ENCODE results near the gene PNPO.

PNPO gene

DNA sequence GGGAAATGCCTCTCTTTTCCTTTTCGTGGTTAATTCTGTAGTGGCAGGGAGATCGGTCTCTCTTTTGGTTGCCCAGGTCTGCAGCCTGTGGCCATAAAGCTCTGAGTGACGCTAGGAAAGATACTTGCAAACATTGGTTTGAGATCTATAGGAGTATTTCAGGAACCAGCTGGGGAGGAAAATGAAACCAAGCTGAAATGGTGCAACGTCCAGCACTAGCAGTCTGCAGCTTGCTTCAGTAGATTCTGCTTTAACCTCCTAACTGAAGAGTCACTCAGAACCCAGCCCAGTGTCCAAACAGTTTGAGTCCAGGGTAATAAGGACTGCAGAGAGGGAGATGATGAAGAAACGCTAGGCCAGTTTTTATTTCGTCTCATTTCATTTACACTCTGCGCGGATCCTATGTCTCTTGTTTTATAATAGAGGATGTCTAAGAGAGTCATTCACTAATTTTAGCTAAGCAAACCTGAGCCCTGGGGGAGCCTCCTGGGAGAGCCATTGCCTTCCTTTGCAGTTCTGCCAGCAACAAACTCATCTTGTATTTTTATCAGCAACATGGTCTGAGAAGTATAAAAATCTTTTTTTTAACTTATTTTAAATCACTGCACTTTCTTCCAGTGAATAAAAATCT lies 33.3 kb upstream of the PNPO start:
- no peak overlapping the region for H3K27ac ChIP-seq (ENCODE audit: low read depth, low read length)
- no peak overlapping the region for H3K4me2 ChIP-seq (ENCODE audit: low read depth, low read length, poor library complexity, severe bottlenecking)
- H3K4me3 ChIP-seq (ENCODE audit: insufficient read depth, low read length, poor library complexity, severe bottlenecking), result no peak overlapping the region
- H3K36me3 ChIP-seq (ENCODE audit: low read length), result no peaks in the 10 kb centered on the region
- no peaks in the 10 kb centered on the region for H3F3A ChIP-seq (ENCODE audit: insufficient read depth)
- peaks cover 25% of the 10 kb centered on the region for H3K79me2 ChIP-seq (ENCODE audit: insufficient read depth, low read length)
- H3K9me2 ChIP-seq (replicated peaks; ENCODE audit: insufficient read depth, low read length), result no peaks in the 10 kb centered on the region
- H3K9me3 ChIP-seq (ENCODE audit: insufficient read depth, low read length), result no peaks in the 10 kb centered on the region
- no peaks in the 10 kb centered on the region for H4K20me1 ChIP-seq (ENCODE audit: low read depth, low read length)
- H2AFZ ChIP-seq (ENCODE audit: low read depth, low read length, severe bottlenecking), result no peak overlapping the region
- no peak overlapping the region for H3K9ac ChIP-seq (ENCODE audit: low read length)
- no peak for TF ChIP-seq EZH2phosphoT487 (conservative IDR thresholded peaks at IDR 0.05; ENCODE audit: low read length)
- TF ChIP-seq, protein P1, sequence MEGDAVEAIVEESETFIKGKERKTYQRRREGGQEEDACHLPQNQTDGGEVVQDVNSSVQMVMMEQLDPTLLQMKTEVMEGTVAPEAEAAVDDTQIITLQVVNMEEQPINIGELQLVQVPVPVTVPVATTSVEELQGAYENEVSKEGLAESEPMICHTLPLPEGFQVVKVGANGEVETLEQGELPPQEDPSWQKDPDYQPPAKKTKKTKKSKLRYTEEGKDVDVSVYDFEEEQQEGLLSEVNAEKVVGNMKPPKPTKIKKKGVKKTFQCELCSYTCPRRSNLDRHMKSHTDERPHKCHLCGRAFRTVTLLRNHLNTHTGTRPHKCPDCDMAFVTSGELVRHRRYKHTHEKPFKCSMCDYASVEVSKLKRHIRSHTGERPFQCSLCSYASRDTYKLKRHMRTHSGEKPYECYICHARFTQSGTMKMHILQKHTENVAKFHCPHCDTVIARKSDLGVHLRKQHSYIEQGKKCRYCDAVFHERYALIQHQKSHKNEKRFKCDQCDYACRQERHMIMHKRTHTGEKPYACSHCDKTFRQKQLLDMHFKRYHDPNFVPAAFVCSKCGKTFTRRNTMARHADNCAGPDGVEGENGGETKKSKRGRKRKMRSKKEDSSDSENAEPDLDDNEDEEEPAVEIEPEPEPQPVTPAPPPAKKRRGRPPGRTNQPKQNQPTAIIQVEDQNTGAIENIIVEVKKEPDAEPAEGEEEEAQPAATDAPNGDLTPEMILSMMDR (IDR thresholded peaks at IDR 0.05; ENCODE audit: insufficient read depth, low read length, poor library complexity, severe bottlenecking), result no peak
- no peaks in the 10 kb centered on the region for H3K27me3 ChIP-seq (ENCODE audit: low read length)

DNA sequence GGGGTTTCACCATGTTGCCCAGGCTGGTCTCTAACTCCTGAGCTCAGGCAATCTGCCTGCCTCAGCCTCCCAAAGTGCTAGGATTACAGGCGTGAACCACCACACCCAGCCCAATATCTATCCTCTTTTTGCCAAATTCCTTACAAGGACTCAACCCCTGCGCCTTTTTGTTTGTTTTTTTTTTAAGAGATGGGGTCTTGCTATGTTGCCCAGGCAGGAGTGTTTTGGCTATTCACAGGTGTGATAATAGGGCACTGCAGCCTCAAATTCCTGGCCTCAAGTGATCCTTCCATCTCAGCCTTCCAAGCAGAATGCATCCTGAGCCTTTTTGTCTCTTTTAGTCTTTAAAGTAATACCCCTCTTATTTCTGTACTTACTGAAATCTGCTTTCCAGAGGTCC lies 28.3 kb upstream of the PNPO start:
- Histone ChIP-seq H3K4me3 (ENCODE audit: insufficient read depth, low read length, poor library complexity, severe bottlenecking) (no peak overlapping the region), H3K9ac (ENCODE audit: low read length) (no peak overlapping the region), H3K9me3 (ENCODE audit: insufficient read depth, low read length) (no peaks in the 10 kb centered on the region), H3K9me2 (replicated peaks; ENCODE audit: insufficient read depth, low read length) (no peaks in the 10 kb centered on the region), H3K4me2 (ENCODE audit: low read depth, low read length, poor library complexity, severe bottlenecking) (no peak overlapping the region), H3K36me3 (ENCODE audit: low read length) (no peaks in the 10 kb centered on the region; the same call in 1 of the 2 replicates), H3K27ac (ENCODE audit: low read depth, low read length) (no peak overlapping the region), H3K79me2 (ENCODE audit: insufficient read depth, low read length) (peaks cover 20% of the 10 kb centered on the region), H2AFZ (ENCODE audit: low read depth, low read length, severe bottlenecking) (no peak overlapping the region), H4K20me1 (ENCODE audit: low read depth, low read length) (no peaks in the 10 kb centered on the region), H3K27me3 (ENCODE audit: low read length) (no peaks in the 10 kb centered on the region), H3F3A (ENCODE audit: insufficient read depth) (0 out of 2 replicates have a peak, but pooled peaks cover 3% of the 10 kb centered on the region)
- TF ChIP-seq EZH2phosphoT487 (conservative IDR thresholded peaks at IDR 0.05; ENCODE audit: low read length), result no peak
- TF ChIP-seq, protein P1 (IDR thresholded peaks at IDR 0.05; ENCODE audit: insufficient read depth, low read length, poor library complexity, severe bottlenecking), result no peak

DNA sequence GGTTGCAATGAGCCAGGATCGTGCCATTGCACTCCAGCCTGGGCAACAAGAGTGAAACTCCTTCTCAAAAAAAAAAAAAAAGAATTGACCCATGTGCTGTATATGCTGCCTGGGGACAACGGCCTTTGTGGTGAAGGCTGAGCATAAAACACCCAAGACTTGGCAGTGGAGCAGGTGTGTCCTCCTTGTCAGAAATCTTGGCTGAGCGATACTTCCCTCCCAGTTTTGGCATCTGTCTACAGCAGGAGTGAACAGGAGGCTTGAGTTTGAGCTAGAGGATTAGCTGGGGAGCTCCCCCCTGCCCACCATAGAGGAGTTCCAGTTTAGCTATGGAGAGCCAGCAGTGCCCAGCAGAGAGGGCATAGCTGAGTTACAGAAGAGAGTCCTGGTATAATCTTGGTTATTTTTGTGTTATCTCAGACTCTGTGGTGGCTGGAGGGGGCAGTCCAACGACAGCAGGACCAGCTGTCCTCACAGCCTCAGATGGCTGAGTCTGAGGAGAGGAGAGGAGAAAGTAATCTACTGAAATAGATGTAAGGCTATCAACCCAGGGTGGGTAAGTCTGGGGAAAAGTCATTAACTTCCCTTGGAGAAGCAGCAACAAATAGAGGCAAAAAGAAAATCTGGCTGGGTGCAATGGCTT lies 26.9 kb upstream of the PNPO start:
- no peak for TF ChIP-seq EZH2phosphoT487 (conservative IDR thresholded peaks at IDR 0.05; ENCODE audit: low read length)
- TF ChIP-seq, protein P1 (IDR thresholded peaks at IDR 0.05; ENCODE audit: insufficient read depth, low read length, poor library complexity, severe bottlenecking), result no peak
- no peaks in the 10 kb centered on the region; the same call in 1 of the 2 replicates for H3K36me3 ChIP-seq (ENCODE audit: low read length)
- H2AFZ ChIP-seq (ENCODE audit: low read depth, low read length, severe bottlenecking), result no peak overlapping the region
- no peaks in the 10 kb centered on the region for H3K27me3 ChIP-seq (ENCODE audit: low read length)
- H3K4me2 ChIP-seq (ENCODE audit: low read depth, low read length, poor library complexity, severe bottlenecking), result no peak overlapping the region
- peaks cover 15% of the 10 kb centered on the region for H3K79me2 ChIP-seq (ENCODE audit: insufficient read depth, low read length)
- H4K20me1 ChIP-seq (ENCODE audit: low read depth, low read length), result no peaks in the 10 kb centered on the region
- no peaks in the 10 kb centered on the region for H3K9me3 ChIP-seq (ENCODE audit: insufficient read depth, low read length)
- no peak overlapping the region for H3K9ac ChIP-seq (ENCODE audit: low read length)
- no peak overlapping the region for H3K27ac ChIP-seq (ENCODE audit: low read depth, low read length)
- H3K4me3 ChIP-seq (ENCODE audit: insufficient read depth, low read length, poor library complexity, severe bottlenecking), result no peak overlapping the region
- 0 out of 2 replicates have a peak, but pooled peaks cover 3% of the 10 kb centered on the region for H3F3A ChIP-seq (ENCODE audit: insufficient read depth)
- no peaks in the 10 kb centered on the region for H3K9me2 ChIP-seq (replicated peaks; ENCODE audit: insufficient read depth, low read length)

Data from SU-DHL-6 (cell line).